HepG2 (cell line): ENCODE measurements around the gene B4GALT3. TPM values are rescaled to one million over a fixed set of nuclear protein-coding genes. Genes with fewer than 3 reads are reported as not detected.

ENCODE experiments used
- ARID5B ChIP-seq: IDR thresholded peaks from 2 replicates; pipeline ENCODE4 v1.4.0; 2020; ENCODE audit warnings: mild to moderate bottlenecking, missing genetic modification reagents
- ARNT2 ChIP-seq: sonication (generic); formaldehyde crosslinking; IDR thresholded peaks from 2 replicates; pipeline ENCODE4 v1.8.0; 2022; ENCODE audit warnings: mild to moderate bottlenecking, low read depth, missing genetic modification reagents, moderate library complexity
- E2F5 ChIP-seq: sonication (generic); formaldehyde crosslinking; conservative IDR thresholded peaks from 2 replicates; pipeline ENCODE4 v1.4.0; 2020; ENCODE audit warnings: missing genetic modification reagents
- HMG20A ChIP-seq: IDR thresholded peaks from 2 replicates; pipeline ENCODE4 v1.6.1; 2016; ENCODE audit warnings: borderline replicate concordance
- IKZF1 ChIP-seq: fragments of 450-650 bp; IDR thresholded peaks from 2 replicates; pipeline ENCODE4 v1.7.1; 2016
- KAT7 ChIP-seq: IDR thresholded peaks from 2 replicates; pipeline ENCODE4 v1.6.1; 2018; ENCODE audit warnings: borderline replicate concordance, missing compliant biosample characterization
- KMT2B ChIP-seq: IDR thresholded peaks from 2 replicates; pipeline ENCODE4 v1.6.1; 2016; ENCODE audit warnings: missing genetic modification reagents, missing compliant biosample characterization
- MEIS2 ChIP-seq: sonication (generic); formaldehyde crosslinking; IDR thresholded peaks from 2 replicates; pipeline ENCODE4 v1.9.0; 2021; ENCODE audit warnings: mild to moderate bottlenecking, missing genetic modification reagents
- MIXL1 ChIP-seq: IDR thresholded peaks from 2 replicates; pipeline ENCODE4 v1.6.1; 2016
- NFKBIZ ChIP-seq: IDR thresholded peaks from 2 replicates; pipeline ENCODE4 v1.6.1; 2018; ENCODE audit warnings: missing genetic modification reagents, missing compliant biosample characterization
- NR0B2 ChIP-seq: sonication (generic); formaldehyde crosslinking; IDR thresholded peaks from 2 replicates; pipeline ENCODE4 v1.4.0; 2020; ENCODE audit warnings: mild to moderate bottlenecking, missing genetic modification reagents
- PAXIP1 ChIP-seq: sonication (generic); formaldehyde crosslinking; conservative IDR thresholded peaks from 2 replicates; pipeline ENCODE4 v1.4.0; 2020; ENCODE audit warnings: mild to moderate bottlenecking, missing genetic modification reagents, moderate library complexity
- RXRB ChIP-seq: IDR thresholded peaks from 2 replicates; pipeline ENCODE4 v1.6.1; 2016; ENCODE audit warnings: borderline replicate concordance, missing genetic modification reagents, missing compliant biosample characterization
- SMYD3 ChIP-seq: sonication (generic); formaldehyde crosslinking; IDR thresholded peaks from 2 replicates; pipeline ENCODE4 v1.8.1; 2023; ENCODE audit warnings: mild to moderate bottlenecking, missing genetic modification reagents
- ZFP37 ChIP-seq: sonication (generic); formaldehyde crosslinking; IDR thresholded peaks from 2 replicates; pipeline ENCODE4 v1.4.0; 2020; ENCODE audit warnings: missing genetic modification reagents, borderline replicate concordance
- ZNF589 ChIP-seq: sonication (generic); formaldehyde crosslinking; conservative IDR thresholded peaks from 2 replicates; pipeline ENCODE4 v1.8.0; 2022; ENCODE audit warnings: mild to moderate bottlenecking, moderate library complexity, missing genetic modification reagents
- ZNF616 ChIP-seq: sonication (generic); formaldehyde crosslinking; IDR thresholded peaks from 2 replicates; pipeline ENCODE4 v1.5.0; 2020; ENCODE audit warnings: low read depth, mild to moderate bottlenecking, missing genetic modification reagents
- ZNF710 ChIP-seq: sonication (generic); formaldehyde crosslinking; IDR thresholded peaks from 2 replicates; pipeline ENCODE4 v1.5.0; 2020; ENCODE audit warnings: mild to moderate bottlenecking, missing genetic modification reagents, borderline replicate concordance
- polyA plus RNA-seq, 8 experiments: library from polyadenylated mRNA; depleted of rRNA in 3 of 8; stranded (reverse) in 7 of 8; unstranded in 1 of 8; fragments of >200 nt; fragmentation: Illumina TruSeq in 4 of 8; extraction: Trizol in 4 of 8; gene quantifications; 2 replicates each; pipeline versions ENCODE4 v1.2.1 to v1.2.3, GENCODE V29; 2011 to 2016; ENCODE audit warnings: low read depth in 4 of 8, missing spikeins in 1 of 8, mixed read lengths in 1 of 8; ENCODE audit not compliant: insufficient read depth in 1 of 8
- total RNA-seq, 5 experiments: library from RNA; depleted of rRNA; stranded (reverse); fragments of >200 nt; fragmentation: Illumina TruSeq; extraction: Trizol; gene quantifications; 2 replicates each; pipeline ENCODE4 v1.2.3, GENCODE V29; 2016; ENCODE audit warnings: low read depth in 1 of 5

B4GALT3 gene
- total and polyA plus RNA-seq, 2 of the 13 experiments (the other 11 are each of a cell fraction or from before 2014, with no cell fraction given) = 35.6 to 40.4 TPM

GRCh38 chr1:161223805-161224694, 46.7 kb upstream of the B4GALT3 start (continued):
- peak; percentile 87 for TF ChIP-seq SMYD3 (CRISPR knock-in tag)
- no peak for TF ChIP-seq KAT7 (CRISPR knock-in tag)
- TF ChIP-seq NFKBIZ = 0 out of 2 replicates have a peak, but pooled peaks have one; percentile 81
- peak; percentile 62; the same call in 1 of the 2 replicates for TF ChIP-seq MEIS2
- peak; percentile 2; the same call in 1 of the 2 replicates for TF ChIP-seq ARNT2 (CRISPR knock-in tag)
- TF ChIP-seq ZNF616 = no peak
- TF ChIP-seq RXRB (CRISPR knock-in tag) = peak; percentile 99
- peak; percentile 74 for TF ChIP-seq MIXL1 (CRISPR knock-in tag)
- TF ChIP-seq HMG20A (CRISPR knock-in tag) = peak; percentile 81; the same call in 1 of the 2 replicates
- TF ChIP-seq ZNF710 (CRISPR knock-in tag) = peak; percentile 77; the same call in 1 of the 2 replicates
- TF ChIP-seq PAXIP1 (CRISPR knock-in tag) = peak; percentile 99
- no peak for TF ChIP-seq KMT2B (CRISPR knock-in tag)
- TF ChIP-seq ARID5B = peak; percentile 82
- TF ChIP-seq NR0B2 (CRISPR knock-in tag) = no peak
- TF ChIP-seq ZNF589 (CRISPR knock-in tag) = peak; percentile 0; the same call in 1 of the 2 replicates
- TF ChIP-seq ZFP37 (CRISPR knock-in tag) = peak; percentile 48; the same call in 1 of the 2 replicates
- no peak for TF ChIP-seq IKZF1
- no peak for TF ChIP-seq E2F5
